ENCODE measurements around the gene TERT. TPM values are rescaled to one million over a fixed set of nuclear protein-coding genes. Genes with fewer than 3 reads are reported as not detected.

The TERT gene
- total RNA-seq, 2 experiments from 2014 or later, result 10.1 to 13.1 TPM

DNA sequence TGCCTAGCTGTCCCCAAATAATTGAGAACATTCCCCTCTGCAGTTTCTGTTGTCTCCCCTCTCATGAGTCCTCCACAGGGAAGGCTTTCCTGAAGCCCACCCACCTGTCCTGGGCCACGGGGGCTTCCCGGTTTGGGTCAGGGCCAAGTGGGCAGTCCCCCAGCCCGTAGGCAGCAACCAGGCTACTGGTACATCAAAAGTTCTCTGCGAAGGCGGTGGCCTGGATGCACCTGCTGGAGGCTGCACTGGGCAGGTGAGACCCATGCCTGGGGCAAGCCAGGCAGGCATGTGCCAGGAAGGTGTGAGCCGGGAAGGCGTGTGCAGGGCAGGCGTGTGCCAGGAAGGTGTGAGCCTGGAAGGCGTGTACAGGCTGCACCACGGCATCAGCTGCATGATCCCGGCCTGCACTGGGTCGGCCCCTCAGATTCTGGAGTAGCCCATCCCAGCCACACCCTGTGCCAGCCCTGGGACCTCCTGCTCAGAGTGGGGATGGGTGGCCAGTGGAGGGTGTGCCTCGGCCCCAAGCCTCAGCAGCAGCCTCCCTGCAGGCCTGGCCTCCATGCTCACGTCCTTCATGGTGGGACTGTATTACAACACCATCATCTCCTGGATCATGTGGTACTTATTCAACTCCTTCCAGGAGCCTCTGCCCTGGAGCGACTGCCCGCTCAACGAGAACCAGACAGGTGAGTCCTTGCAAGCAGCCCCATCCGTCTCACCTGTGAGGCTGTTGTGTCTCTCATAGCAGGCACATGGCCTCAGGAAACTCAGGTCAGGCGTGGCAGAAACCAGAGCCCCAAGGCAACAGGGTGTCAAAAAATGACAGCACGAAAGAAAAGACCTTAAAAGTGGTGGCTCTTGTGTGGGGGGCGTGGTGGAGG is 84.7 kb downstream of the TERT start:
- no peaks in the 10 kb centered on the region for H3K4me1 Mint-ChIP-seq (ENCODE audit: low read depth)
- no peak for DNase-seq
- no peak overlapping the region for H3K27ac Mint-ChIP-seq
- H3K9me3 Mint-ChIP-seq, result no peaks in the 10 kb centered on the region
- H3K27me3 Mint-ChIP-seq (ENCODE audit: low read depth), result no peaks in the 10 kb centered on the region
- H3K4me3 Mint-ChIP-seq, result no peak overlapping the region
- CTCF ChIA-PET, result no interaction called here
- intact Hi-C loops (cut with micrococcal nuclease), result no loop called here
- H3K36me3 Mint-ChIP-seq (ENCODE audit: low read depth), result no peaks in the 10 kb centered on the region

- CTCF ChIA-PET, result no interaction called here
- no peaks in the 10 kb centered on the region for H3K4me1 Mint-ChIP-seq (ENCODE audit: low read depth)
- DNase-seq, result no peak
- no peaks in the 10 kb centered on the region for H3K9me3 Mint-ChIP-seq
- H3K36me3 Mint-ChIP-seq (ENCODE audit: low read depth), result no peaks in the 10 kb centered on the region
- no peak overlapping the region for H3K27ac Mint-ChIP-seq
- peaks cover 2% of the 10 kb centered on the region for H3K27me3 Mint-ChIP-seq (ENCODE audit: low read depth)
- no peak overlapping the region for H3K4me3 Mint-ChIP-seq
- intact Hi-C loops (cut with micrococcal nuclease), result no loop called here
These were observed 85.4 kb downstream of the TERT start for GRCh38 chr5:1209489-1209852.

DNA sequence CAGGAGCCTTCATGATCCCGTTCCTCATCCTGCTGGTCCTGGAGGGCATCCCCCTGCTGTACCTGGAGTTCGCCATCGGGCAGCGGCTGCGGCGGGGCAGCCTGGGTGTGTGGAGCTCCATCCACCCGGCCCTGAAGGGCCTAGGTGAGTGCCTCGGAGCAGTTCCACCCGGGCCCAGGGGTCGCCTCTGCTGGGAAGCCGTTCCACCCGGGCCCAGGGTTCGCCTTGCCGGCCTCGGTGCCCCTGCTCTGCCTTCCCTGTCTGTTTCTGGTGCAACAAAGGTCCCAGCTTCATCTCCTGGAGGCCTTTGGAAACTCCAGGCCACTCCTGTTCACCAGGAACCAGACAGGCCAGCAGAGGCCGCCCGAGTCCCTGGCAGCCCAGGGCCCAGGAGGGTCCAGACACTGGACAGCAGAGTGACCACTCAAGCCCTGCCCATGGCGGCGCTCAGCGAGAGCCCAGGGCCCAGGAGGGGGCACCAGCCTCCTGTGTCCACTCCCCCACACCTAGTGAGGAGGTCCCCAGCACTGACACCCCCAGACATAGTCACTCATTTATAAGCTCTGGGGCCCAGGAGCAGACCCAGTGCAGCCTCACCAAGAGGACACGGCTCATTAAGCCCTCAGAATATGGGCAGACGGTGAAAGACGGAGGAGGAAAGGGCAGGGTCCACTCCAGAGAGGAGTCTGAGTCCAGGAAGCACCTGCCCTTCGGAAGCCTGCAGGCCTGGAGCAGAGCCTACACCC is 86.0 kb downstream of the TERT start:
- Mint-ChIP-seq H3K36me3 (ENCODE audit: low read depth) (no peaks in the 10 kb centered on the region), H3K4me3 (no peak overlapping the region), H3K9me3 (no peaks in the 10 kb centered on the region), H3K27ac (no peak overlapping the region), H3K4me1 (ENCODE audit: low read depth) (no peaks in the 10 kb centered on the region), H3K27me3 (ENCODE audit: low read depth) (peaks cover 2% of the 10 kb centered on the region)
- no peak for DNase-seq
- CTCF ChIA-PET, result no interaction called here
- intact Hi-C loops (cut with micrococcal nuclease), result no loop called here

GRCh38 chr5:1208221-1208742 is 86.6 kb downstream of the TERT start:
- CTCF ChIA-PET, result no interaction called here
- Mint-ChIP-seq H3K27ac (no peak overlapping the region), H3K27me3 (ENCODE audit: low read depth) (peaks cover 2% of the 10 kb centered on the region), H3K4me1 (ENCODE audit: low read depth) (no peaks in the 10 kb centered on the region), H3K4me3 (no peak overlapping the region), H3K36me3 (ENCODE audit: low read depth) (no peaks in the 10 kb centered on the region), H3K9me3 (no peaks in the 10 kb centered on the region)
- DNase-seq, result no peak
- intact Hi-C loops (cut with micrococcal nuclease), result no loop called here

GRCh38 chr5:1207555-1207954 is 87.3 kb downstream of the TERT start:
- Mint-ChIP-seq H3K4me3 (no peak overlapping the region), H3K36me3 (ENCODE audit: low read depth) (no peaks in the 10 kb centered on the region), H3K4me1 (ENCODE audit: low read depth) (no peaks in the 10 kb centered on the region), H3K27me3 (ENCODE audit: low read depth) (peaks cover 2% of the 10 kb centered on the region), H3K9me3 (no peaks in the 10 kb centered on the region), H3K27ac (no peak overlapping the region)
- no peak for DNase-seq
- CTCF ChIA-PET, result no interaction called here
- intact Hi-C loops (cut with micrococcal nuclease), result no loop called here

DNA sequence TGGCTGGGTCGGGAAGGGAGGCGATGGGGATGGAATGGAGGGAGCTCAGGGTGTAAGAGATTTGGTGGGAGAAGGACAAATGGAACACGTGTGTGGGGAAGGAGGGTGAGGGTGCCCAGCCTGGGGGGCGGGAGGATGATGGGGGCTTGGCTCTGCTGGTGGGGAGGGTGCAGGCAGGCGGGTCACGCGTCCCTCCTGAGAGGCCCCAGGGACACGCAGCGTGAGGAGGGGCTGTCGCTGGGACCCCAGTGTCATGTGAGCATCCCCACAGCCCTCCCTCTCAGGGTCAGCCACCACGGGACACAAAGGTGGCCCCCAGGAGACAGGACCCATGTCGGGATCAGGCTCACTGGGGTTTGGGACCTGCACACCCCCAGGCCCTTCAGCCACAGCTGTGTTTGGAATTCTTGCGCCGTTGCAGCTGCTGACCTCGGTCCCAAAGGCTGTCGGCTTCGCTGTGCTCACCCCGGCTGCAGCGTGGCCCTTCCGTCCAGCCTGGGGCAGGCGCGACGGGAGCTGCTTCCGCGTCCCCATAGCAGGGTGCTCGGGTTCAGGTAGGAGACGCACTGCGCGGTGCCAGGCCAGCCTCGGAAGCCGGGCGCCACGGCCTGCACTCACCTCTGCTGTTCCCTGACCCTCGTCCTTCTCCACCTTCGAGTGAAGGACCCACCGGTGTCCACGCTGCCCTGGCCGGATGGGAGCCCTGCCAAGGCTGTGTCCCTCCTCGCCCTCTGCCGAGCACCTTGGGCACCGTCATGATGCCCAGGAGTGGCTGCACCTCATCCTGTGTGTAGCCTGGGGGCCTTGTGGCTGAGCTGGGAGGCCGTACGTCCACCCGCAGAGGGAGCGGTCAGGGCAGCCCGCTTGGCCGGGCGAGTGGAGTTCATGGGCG is 88.1 kb downstream of the TERT start:
- no peak for DNase-seq
- intact Hi-C loops (cut with micrococcal nuclease), result no loop called here
- CTCF ChIA-PET, result interaction anchor here (0.5 kb wide), 1 partner anchor 219 kb away, joined by 3 read pairs; no protein-coding TSS in a partner anchor
- H3K27ac Mint-ChIP-seq, result no peak overlapping the region
- peaks cover 2% of the 10 kb centered on the region for H3K27me3 Mint-ChIP-seq (ENCODE audit: low read depth)
- H3K9me3 Mint-ChIP-seq, result no peaks in the 10 kb centered on the region
- H3K4me1 Mint-ChIP-seq (ENCODE audit: low read depth), result no peaks in the 10 kb centered on the region
- H3K36me3 Mint-ChIP-seq (ENCODE audit: low read depth), result no peaks in the 10 kb centered on the region
- H3K4me3 Mint-ChIP-seq, result no peak overlapping the region

- DNase-seq, result no peak
- H3K27me3 Mint-ChIP-seq (ENCODE audit: low read depth), result peaks cover 2% of the 10 kb centered on the region
- intact Hi-C loops (cut with micrococcal nuclease), result no loop called here
- H3K4me3 Mint-ChIP-seq, result no peak overlapping the region
- no peaks in the 10 kb centered on the region for H3K4me1 Mint-ChIP-seq (ENCODE audit: low read depth)
- H3K9me3 Mint-ChIP-seq, result no peaks in the 10 kb centered on the region
- CTCF ChIA-PET, result no interaction called here
- H3K36me3 Mint-ChIP-seq (ENCODE audit: low read depth), result no peaks in the 10 kb centered on the region
- H3K27ac Mint-ChIP-seq, result no peak overlapping the region
These were observed 89.3 kb downstream of the TERT start for GRCh38 chr5:1205255-1206180.

DNA sequence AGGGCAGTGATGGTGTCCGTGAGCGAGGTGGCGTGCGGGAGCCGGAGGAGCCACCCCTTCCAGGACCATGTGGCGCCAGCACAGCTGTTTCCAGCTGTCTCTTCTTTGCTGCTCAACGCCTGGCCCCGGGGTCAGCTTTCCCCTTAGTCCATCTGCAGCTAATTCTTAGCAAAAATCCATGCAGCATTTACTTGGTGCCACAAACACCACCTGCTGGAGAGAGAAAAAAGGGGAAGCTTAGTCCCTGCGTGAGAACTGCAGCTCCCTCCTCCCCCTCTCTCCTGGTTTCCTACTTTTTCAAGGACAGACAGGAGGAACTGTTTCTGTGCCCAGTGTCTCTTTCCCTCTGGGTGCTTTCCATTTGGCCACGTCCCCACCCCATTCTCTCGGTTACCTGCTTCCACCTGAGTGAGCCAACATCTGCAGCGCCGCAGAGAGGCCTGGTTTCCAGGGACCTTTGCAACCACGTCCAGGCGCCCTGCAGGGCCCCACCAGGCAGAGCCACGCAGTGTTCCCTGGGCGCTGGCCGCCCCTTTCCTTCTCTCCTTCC is 90.1 kb downstream of the TERT start:
- intact Hi-C loops (cut with micrococcal nuclease), result no loop called here
- CTCF ChIA-PET, result no interaction called here

DNA sequence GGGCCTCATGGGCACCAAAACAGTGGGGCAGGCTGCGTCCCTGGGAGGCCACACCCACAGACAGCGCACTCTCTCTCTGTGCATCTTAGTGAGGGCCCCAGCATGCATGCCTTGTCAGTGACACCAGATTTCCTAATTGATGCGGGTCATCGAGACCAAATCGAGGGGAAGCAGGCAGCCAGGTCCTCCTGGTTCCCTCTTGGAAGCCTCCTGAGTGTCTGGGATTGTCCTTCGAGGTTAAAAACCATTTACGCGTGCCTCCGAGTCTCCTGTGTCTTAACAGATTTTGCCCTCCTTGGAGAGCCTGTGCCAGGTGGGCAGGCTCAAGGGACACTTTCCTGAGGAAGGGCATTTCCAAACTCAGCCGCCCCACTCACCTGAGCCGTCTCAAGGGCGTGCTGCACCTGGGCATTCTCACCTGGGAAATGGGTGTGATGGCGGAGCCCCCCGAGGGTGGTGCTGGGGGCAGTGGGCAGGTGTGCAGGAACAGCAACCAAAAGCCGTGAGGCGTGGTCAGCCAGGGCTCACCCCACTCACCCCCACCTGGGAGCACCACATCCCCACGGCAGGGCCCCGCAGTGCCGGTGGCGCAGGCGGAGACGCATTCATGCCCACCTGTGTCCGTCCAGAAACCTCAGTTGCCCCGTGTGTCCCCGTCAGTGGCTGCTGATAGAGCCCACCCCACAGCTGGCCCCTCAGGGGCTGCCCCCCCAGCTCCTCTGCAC is 90.7 kb downstream of the TERT start:
- H3K4me1 Mint-ChIP-seq (ENCODE audit: low read depth), result no peaks in the 10 kb centered on the region
- CTCF ChIA-PET, result no interaction called here
- H3K4me3 Mint-ChIP-seq, result no peak overlapping the region
- no peaks in the 10 kb centered on the region for H3K36me3 Mint-ChIP-seq (ENCODE audit: low read depth)
- H3K9me3 Mint-ChIP-seq, result no peaks in the 10 kb centered on the region
- no peak overlapping the region for H3K27ac Mint-ChIP-seq
- no peak for DNase-seq
- intact Hi-C loops (cut with micrococcal nuclease), result no loop called here
- H3K27me3 Mint-ChIP-seq (ENCODE audit: low read depth), result peaks cover 2% of the 10 kb centered on the region

More for the DNA sequence above, 90.1 kb downstream of the TERT start:
- H3K4me1 Mint-ChIP-seq (ENCODE audit: low read depth), result no peaks in the 10 kb centered on the region
- H3K9me3 Mint-ChIP-seq, result no peaks in the 10 kb centered on the region
- no peaks in the 10 kb centered on the region for H3K36me3 Mint-ChIP-seq (ENCODE audit: low read depth)
- no peak for DNase-seq
- H3K27me3 Mint-ChIP-seq (ENCODE audit: low read depth), result peaks cover 2% of the 10 kb centered on the region
- H3K4me3 Mint-ChIP-seq, result no peak overlapping the region
- no peak overlapping the region for H3K27ac Mint-ChIP-seq

DNA sequence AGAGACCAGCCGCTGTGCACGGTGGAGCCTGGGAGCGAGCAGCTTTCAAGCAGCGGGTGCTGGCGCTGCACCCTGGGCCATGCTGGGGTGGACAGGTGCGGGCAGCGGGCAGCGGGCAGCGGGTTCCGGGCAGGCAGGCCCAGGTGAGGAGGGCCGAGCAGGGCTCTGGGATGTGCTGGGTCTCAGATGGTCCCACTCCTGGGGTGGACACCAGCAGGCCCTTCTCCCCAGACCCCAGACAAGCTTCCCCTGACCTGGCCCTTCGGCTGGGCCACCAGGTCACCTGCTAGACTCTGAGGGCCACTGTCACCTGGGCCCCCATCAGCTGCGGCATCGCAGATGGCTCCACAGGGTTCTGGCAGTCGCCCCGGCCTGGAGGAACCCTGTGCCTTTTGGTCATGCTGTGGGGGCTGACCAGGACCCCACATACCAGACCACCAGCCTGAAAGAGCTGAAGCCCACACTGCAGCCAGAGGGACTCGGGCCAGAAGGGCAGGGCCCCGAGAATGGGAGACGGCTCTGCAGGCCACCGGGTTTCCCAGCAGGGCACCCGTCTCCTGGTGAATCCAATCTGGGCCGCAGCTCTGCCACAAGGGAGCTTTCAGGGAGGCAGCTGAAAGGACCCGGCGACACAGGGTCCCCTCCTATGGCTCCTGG is 91.4 kb downstream of the TERT start:
- H3K4me3 Mint-ChIP-seq, result no peak overlapping the region
- CTCF ChIA-PET, result no interaction called here
- no peak for DNase-seq
- intact Hi-C loops (cut with micrococcal nuclease), result no loop called here
- H3K4me1 Mint-ChIP-seq (ENCODE audit: low read depth), result no peaks in the 10 kb centered on the region
- H3K27me3 Mint-ChIP-seq (ENCODE audit: low read depth), result peaks cover 2% of the 10 kb centered on the region
- H3K27ac Mint-ChIP-seq, result no peak overlapping the region
- no peaks in the 10 kb centered on the region for H3K36me3 Mint-ChIP-seq (ENCODE audit: low read depth)
- H3K9me3 Mint-ChIP-seq, result no peaks in the 10 kb centered on the region

Data from activated naive CD4-positive, alpha-beta T cell treated with anti-CD3 and anti-CD28 coated beads for 36 hours (primary cell).